HG03521 (cell line): Measurements from ENCODE around the gene LPAR2.
A peak's percentile ranks its signal among the peaks of the same experiment; 100 is the strongest.
"Not testable (repeated sequence)": the region's sequence is repeated elsewhere in the genome, so short reads cannot be mapped to it uniquely, and the experiment has no call there.

ENCODE experiments used
- ATAC-seq: cut with Tn5 transposase; IDR thresholded peaks from one replicate; pipeline ENCODE4 v1.9.1; 2021; ENCODE audit warnings: mild to moderate bottlenecking, moderate library complexity; ENCODE audit not compliant: unreplicated experiment

Gene LPAR2

GRCh38 chr19:19627621-19628500 lies at the start of gene LPAR2:
TSS of gene LPAR2 (minus strand) at chr19:19628220. CDS start at chr19:19627275, 945 bp downstream.
- ATAC-seq, result peak; percentile 62

GRCh38 chr19:19677579-19677978 lies 49.6 kb upstream of the LPAR2 start:
- no peak for ATAC-seq

- no peak for ATAC-seq
These were observed 46.3 kb upstream of the LPAR2 start for GRCh38 chr19:19674315-19674714.

GRCh38 chr19:19672816-19673215 lies 44.8 kb upstream of the LPAR2 start:
- ATAC-seq, result no peak

- no peak for ATAC-seq
These were observed 42.1 kb upstream of the LPAR2 start for GRCh38 chr19:19670070-19670551.

- peak; percentile 57 for ATAC-seq
These were observed 40.4 kb upstream of the LPAR2 start, which contains the start of gene ZNF101 for GRCh38 chr19:19668230-19669012. TSS of gene ZNF101 (plus strand) at chr19:19668839. CDS start at chr19:19668964, 125 bp downstream.

GRCh38 chr19:19665420-19665948 lies 37.5 kb upstream of the LPAR2 start:
- not testable (repeated sequence) for ATAC-seq

GRCh38 chr19:19663256-19664120 lies 35.5 kb upstream of the LPAR2 start, which contains the start of gene ATP13A1:
TSS of gene ATP13A1 (minus strand) at chr19:19663676. CDS start at chr19:19663666, 10 bp downstream.
- ATAC-seq, result peak; percentile 54

GRCh38 chr19:19662871-19663255 lies 34.8 kb upstream of the LPAR2 start:
- no peak for ATAC-seq

- no peak for ATAC-seq
These were observed 34.3 kb upstream of the LPAR2 start for GRCh38 chr19:19662344-19662743.

- ATAC-seq, result peak; percentile 27
These were observed 33.7 kb upstream of the LPAR2 start for GRCh38 chr19:19661675-19662251.

GRCh38 chr19:19661141-19661674 lies 33.2 kb upstream of the LPAR2 start:
- ATAC-seq, result no peak

- no peak for ATAC-seq
These were observed 31.7 kb upstream of the LPAR2 start for GRCh38 chr19:19659646-19660245.

GRCh38 chr19:19657397-19657783 lies 29.4 kb upstream of the LPAR2 start:
- ATAC-seq, result no peak

GRCh38 chr19:19656451-19657396 lies 28.7 kb upstream of the LPAR2 start:
- ATAC-seq, result no peak

GRCh38 chr19:19655641-19656343 lies 27.8 kb upstream of the LPAR2 start:
- no peak for ATAC-seq

- ATAC-seq, result no peak
These were observed 27.1 kb upstream of the LPAR2 start for GRCh38 chr19:19655051-19655594.
